ENCODE measurements around the gene PIP4K2C.

DNA sequence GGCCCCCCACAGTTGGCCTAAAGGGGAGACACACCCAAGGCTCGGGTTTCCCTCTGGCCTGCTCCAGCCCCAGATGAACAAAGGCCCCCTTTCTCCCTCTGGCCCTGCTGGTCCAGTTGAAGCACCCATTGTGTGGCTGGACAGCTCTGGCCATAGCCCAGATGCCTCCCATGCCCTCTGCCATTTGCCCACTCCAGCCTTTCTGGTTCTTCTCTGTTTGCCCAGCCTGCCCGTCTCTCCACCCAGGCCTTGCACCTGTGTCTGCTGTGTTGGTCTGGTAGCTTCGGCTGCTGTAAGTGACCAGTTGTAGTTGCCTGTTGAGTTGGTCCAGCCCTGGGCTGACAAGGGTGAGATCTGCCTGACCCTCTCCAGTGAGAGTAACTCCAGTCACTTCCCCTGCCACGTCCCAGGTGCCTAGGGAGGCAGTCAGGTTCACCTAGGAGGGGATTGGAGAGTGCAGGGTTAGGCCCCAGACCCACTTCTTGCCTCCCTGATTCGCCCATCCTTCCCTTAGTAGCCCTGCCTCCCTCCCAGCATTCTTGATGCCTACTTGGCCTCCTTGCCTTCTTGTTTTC, 39.0 kb downstream of the PIP4K2C start:
- TF ChIP-seq POLR2A (IDR thresholded peaks at IDR 0.05; ENCODE audit: low read depth, low read length) (no peak), MAFK (IDR thresholded peaks at IDR 0.05; ENCODE audit: low read depth, low read length) (no peak), RCOR1 (IDR thresholded peaks at IDR 0.05; ENCODE audit: insufficient replicate concordance, low read length) (no peak), MXI1 (IDR thresholded peaks at IDR 0.05; ENCODE audit: borderline replicate concordance, low read depth, low read length) (no peak), BHLHE40 (IDR thresholded peaks at IDR 0.05; ENCODE audit: low read depth, low read length) (no peak)
- TF ChIP-seq, protein P1, sequence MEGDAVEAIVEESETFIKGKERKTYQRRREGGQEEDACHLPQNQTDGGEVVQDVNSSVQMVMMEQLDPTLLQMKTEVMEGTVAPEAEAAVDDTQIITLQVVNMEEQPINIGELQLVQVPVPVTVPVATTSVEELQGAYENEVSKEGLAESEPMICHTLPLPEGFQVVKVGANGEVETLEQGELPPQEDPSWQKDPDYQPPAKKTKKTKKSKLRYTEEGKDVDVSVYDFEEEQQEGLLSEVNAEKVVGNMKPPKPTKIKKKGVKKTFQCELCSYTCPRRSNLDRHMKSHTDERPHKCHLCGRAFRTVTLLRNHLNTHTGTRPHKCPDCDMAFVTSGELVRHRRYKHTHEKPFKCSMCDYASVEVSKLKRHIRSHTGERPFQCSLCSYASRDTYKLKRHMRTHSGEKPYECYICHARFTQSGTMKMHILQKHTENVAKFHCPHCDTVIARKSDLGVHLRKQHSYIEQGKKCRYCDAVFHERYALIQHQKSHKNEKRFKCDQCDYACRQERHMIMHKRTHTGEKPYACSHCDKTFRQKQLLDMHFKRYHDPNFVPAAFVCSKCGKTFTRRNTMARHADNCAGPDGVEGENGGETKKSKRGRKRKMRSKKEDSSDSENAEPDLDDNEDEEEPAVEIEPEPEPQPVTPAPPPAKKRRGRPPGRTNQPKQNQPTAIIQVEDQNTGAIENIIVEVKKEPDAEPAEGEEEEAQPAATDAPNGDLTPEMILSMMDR (conservative IDR thresholded peaks at IDR 0.05; ENCODE audit: low read depth, low read length): no peak

Data from IMR-90 (cell line).